GM12878 (cell line): ENCODE data around the gene LY9. TPM values are rescaled to one million over a fixed set of nuclear protein-coding genes. Genes with fewer than 3 reads are reported as not detected.

Experiments
- ATAC-seq: fragments of 200-7000 bp; cut with Tn5 transposase; 3 replicates; pipeline ENCODE4 v1.9.1; 2020; ENCODE audit warnings: mild to moderate bottlenecking, moderate library complexity
- BruUV-seq: library from RNA; stranded (reverse); fragments of 400-500 nt; replicated peaks from 2 replicates; lab custom pipeline; 2021; lab: Mats Ljungman, UMichigan
- CTCF ChIA-PET: fragments of 300-600 bp; sonication (Branson Sonifier 250); formaldehyde crosslinking; extraction: SDS; loops from one replicate; lab custom pipeline; 2021; ENCODE audit warnings: inconsistent platforms; lab: Yijun Ruan, JAX
- POLR2A ChIA-PET: fragments of 350-600 bp; formaldehyde crosslinking; extraction: SDS; loops from one replicate; lab custom pipeline; 2021; ENCODE audit warnings: inconsistent platforms; lab: Charles Lee
- RAD21 ChIA-PET: fragments of 300-600 bp; sonication (Branson Sonifier 250); formaldehyde crosslinking; loops from one replicate; lab custom pipeline; 2023; ENCODE audit warnings: antibody characterized with exemption; ENCODE audit not compliant: unreplicated experiment; lab: Charles Lee
- SMC1A ChIA-PET: fragments of 300-600 bp; sonication (Branson Sonifier 250); formaldehyde crosslinking; loops from one replicate; lab custom pipeline; 2023; ENCODE audit not compliant: unreplicated experiment, uncharacterized antibody; lab: Charles Lee
- DNase-seq: peaks from one replicate; pipeline ENCODE4 v3.0.0-alpha.2; 2011; ENCODE audit warnings: low read depth, low spot score
- FAIRE-seq: peaks from 3 replicates; lab custom pipeline; 2011; peaks lifted over from hg19 to GRCh38; lab: Jason Lieb, UNC
- H2AFZ ChIP-seq: 2 replicates; pipeline ENCODE4 v1.6.0; 2011; ENCODE audit warnings: low read depth, low read length, control low read depth; ENCODE audit not compliant: control insufficient read depth
- H3K27ac ChIP-seq: 2 replicates; pipeline ENCODE4 v1.5.1; 2011; ENCODE audit warnings: control low read depth; ENCODE audit not compliant: control insufficient read depth, insufficient read depth
- H3K27me3 ChIP-seq, 2 experiments: replicated peaks in 1 of 2; 2 replicates each; pipeline versions ENCODE4 v1.6.0 to v1.6.1; 2011; ENCODE audit warnings: low read length in 1 of 2; ENCODE audit not compliant: control insufficient read depth in 2 of 2, insufficient read depth in 2 of 2
- H3K36me3 ChIP-seq, 2 experiments: 2 replicates each; pipeline ENCODE4 v1.5.1; 2011; ENCODE audit warnings: low read length in 1 of 2; ENCODE audit not compliant: control insufficient read depth in 2 of 2, insufficient read depth in 2 of 2
- H3K4me1 ChIP-seq: 2 replicates; pipeline ENCODE4 v1.6.1; 2011; ENCODE audit warnings: mild to moderate bottlenecking, low read length, moderate library complexity, mixed read lengths; ENCODE audit not compliant: control insufficient read depth, insufficient read depth
- H3K4me2 ChIP-seq: 2 replicates; pipeline ENCODE4 v1.6.0; 2011; ENCODE audit warnings: control low read depth; ENCODE audit not compliant: control insufficient read depth, insufficient read depth
- H3K4me3 ChIP-seq: fragments of 200-600 bp; sonication (generic); 2 replicates; pipeline ENCODE4 v1.5.1; 2016
- H3K79me2 ChIP-seq: 2 replicates; pipeline ENCODE4 v1.6.0; 2011; ENCODE audit warnings: low read length; ENCODE audit not compliant: control insufficient read depth, insufficient read depth
- H3K9ac ChIP-seq: 2 replicates; pipeline ENCODE4 v1.8.0; 2011; ENCODE audit warnings: low read length, control low read depth, mixed read lengths; ENCODE audit not compliant: control insufficient read depth, insufficient read depth
- H3K9me3 ChIP-seq: replicated peaks from 3 replicates; pipeline ENCODE4 v1.5.1; 2011; ENCODE audit warnings: mild to moderate bottlenecking, low read length; ENCODE audit not compliant: control insufficient read depth, insufficient read depth
- H4K20me1 ChIP-seq: 2 replicates; pipeline ENCODE4 v1.6.0; 2011; ENCODE audit not compliant: control insufficient read depth, insufficient read depth
- BCL3 ChIP-seq: IDR thresholded peaks from 2 replicates; pipeline ENCODE4 v1.6.1; 2011; ENCODE audit warnings: borderline replicate concordance, low read depth, mild to moderate bottlenecking, moderate library complexity, low read length; ENCODE audit not compliant: insufficient read depth, poor library complexity, severe bottlenecking
- DPF2 ChIP-seq: fragments of 450-650 bp; IDR thresholded peaks from 2 replicates; pipeline ENCODE4 v1.6.1; 2017; ENCODE audit warnings: mild to moderate bottlenecking
- FOXM1 ChIP-seq: IDR thresholded peaks from 2 replicates; pipeline ENCODE4 v1.6.1; 2012; ENCODE audit warnings: low read depth, mild to moderate bottlenecking, inconsistent platforms, low read length, moderate library complexity
- IKZF1 ChIP-seq: fragments of 450-650 bp; conservative IDR thresholded peaks from 2 replicates; pipeline ENCODE4 v1.6.1; 2017; ENCODE audit warnings: antibody characterized with exemption, mild to moderate bottlenecking
- NFIC ChIP-seq: IDR thresholded peaks from 2 replicates; pipeline ENCODE4 v1.6.1; 2012; ENCODE audit warnings: low read depth, mild to moderate bottlenecking, inconsistent platforms, low read length, moderate library complexity
- SIN3A ChIP-seq: IDR thresholded peaks from 2 replicates; pipeline ENCODE4 v1.6.1; 2012; ENCODE audit warnings: low read depth, low read length, improper control_type of control experiment
- SREBF2 ChIP-seq: IDR thresholded peaks from 2 replicates; pipeline ENCODE4 v1.6.1; 2012; ENCODE audit warnings: mild to moderate bottlenecking, low read length
- WGBS: methylation state at CpG from one replicate; pipeline ENCODE4 v1.1.6; 2016; ENCODE audit warnings: low lambda C conversion rate; ENCODE audit not compliant: insufficient replicate concordance, insufficient coverage; ENCODE audit errors: missing lambda C conversion rate; 5-methylcytosine and 5-hydroxymethylcytosine counted together
- in situ Hi-C: fragments of 300-500 bp; cut with MboI; formaldehyde crosslinking; loops from 9 replicates; pipeline ENCODE4 v1.14.3; 2018; ENCODE audit warnings: mixed read lengths
- intact Hi-C: fragments of 100-400 bp; cut with micrococcal nuclease; formaldehyde crosslinking; loops from one replicate; pipeline ENCODE4 v1.14.2; 2022; ENCODE audit not compliant: unreplicated experiment
- polyA plus RNA-seq, 11 experiments: library from polyadenylated mRNA; depleted of rRNA in 4 of 11; unstranded in 6 of 11; stranded (reverse) in 5 of 11; fragments of >200 nt; fragmentation: Nextera tagmentation in 4 of 11; fragmentation: Illumina TruSeq in 1 of 11; extraction: Ambion mirVana in 4 of 11; extraction: Trizol in 1 of 11; gene quantifications; 1 replicate in 1 of 11; 2 replicates in 10 of 11; pipeline versions ENCODE4 v1.2.1 to v1.2.3, GENCODE V29; 2011 to 2016; ENCODE audit warnings: inconsistent platforms in 2 of 11, missing spikeins in 2 of 11, low read depth in 1 of 11
- total RNA-seq, 4 experiments: library from RNA; depleted of rRNA in 3 of 4; stranded (reverse); fragments of >200 nt in 3 of 4; fragmentation: Illumina TruSeq in 1 of 4; extraction: Trizol in 1 of 4; gene quantifications; 2 replicates each; pipeline versions ENCODE4 v1.2.1 to v1.2.3, GENCODE V29; 2013 to 2021

Gene LY9
- total and polyA plus RNA-seq, 10 of the 15 experiments (the other 5 are each of a cell fraction or from before 2014, with no cell fraction given) = 2.7 to 12.5 (median 9.0) TPM

- DNase-seq (no peak), FAIRE-seq (no peak), ATAC-seq (no peak)
- no peak overlapping the region for H3K4me3 ChIP-seq
- H3K36me3 ChIP-seq = peaks cover 9 to 23% of the 10 kb centered on the region in 2 experiments
- ChIA-PET SMC1A (interaction anchor here (0.5 to 9.8 kb wide), 15 partner anchors 8 to 315 kb away, joined by 3 to 109 read pairs (median 6); partner anchors contain the start of genes LY9 and SLAMF7), CTCF (interaction anchor here (1.1 to 6.0 kb wide), 7 partner anchors 8 to 196 kb away, joined by 3 to 42 read pairs (median 9); no protein-coding TSS in a partner anchor), POLR2A (interaction anchor here (0.7 to 2.7 kb wide), 15 partner anchors 8 to 105 kb away, joined by 3 to 32 read pairs (median 4); partner anchors contain the start of gene SLAMF7), RAD21 (interaction anchor here (0.9 to 6.4 kb wide), 15 partner anchors 9 to 313 kb away, joined by 3 to 68 read pairs (median 4); partner anchors contain the start of genes CD48, LY9, SLAMF1 and SLAMF7)
- in situ Hi-C loops (no loop called here), intact Hi-C loops (no loop called here)
- H4K20me1 ChIP-seq = no peaks in the 10 kb centered on the region
- TF ChIP-seq DPF2 (no peak), IKZF1 (no peak), FOXM1 (0 out of 2 replicates have a peak, but pooled peaks have one; percentile 7), SIN3A (no peak), NFIC (0 out of 2 replicates have a peak, but pooled peaks have one; percentile 7), BCL3 (peak; percentile 6), SREBF2 (no peak)
- H3K9ac ChIP-seq = no peak overlapping the region
- no peaks in the 10 kb centered on the region; the same call in 2 of the 3 replicates for H3K9me3 ChIP-seq
- no peak overlapping the region for H2AFZ ChIP-seq
- peaks cover 27% of the 10 kb centered on the region for H3K4me1 ChIP-seq
- BruUV-seq = no TSS peak
- H3K27ac ChIP-seq = peak overlapping the region; percentile 49
- H3K27me3 ChIP-seq = no peaks in the 10 kb centered on the region
- peak overlapping the region; percentile 30; the same call in 1 of the 2 replicates for H3K4me2 ChIP-seq
- 71% methylated on average over 2 of the region's 2 CpGs for WGBS
- H3K79me2 ChIP-seq = peaks cover 3% of the 10 kb centered on the region; the same call in 1 of the 2 replicates
These were observed 40.5 kb upstream of the LY9 start for GRCh38 chr1:160755461-160755860.
